Kidney epithelial cell (primary cell): Measurements from ENCODE around the gene PIEZO1. TPM values are rescaled to one million over a fixed set of nuclear protein-coding genes. Genes with fewer than 3 reads are reported as not detected.

Experiments used
- DNase-seq: peaks from one replicate; pipeline ENCODE4 v3.0.0-alpha.2; 2010; ENCODE audit warnings: low read depth
- H3K27me3 ChIP-seq: 2 replicates; pipeline ENCODE4 v1.6.0; 2011; ENCODE audit warnings: low read length; ENCODE audit not compliant: control insufficient read depth, insufficient read depth
- H3K36me3 ChIP-seq: 2 replicates; pipeline ENCODE4 v1.5.1; 2011; ENCODE audit warnings: low read length; ENCODE audit not compliant: control insufficient read depth, insufficient read depth
- H3K4me3 ChIP-seq: 2 replicates; pipeline ENCODE4 v1.5.1; 2011; ENCODE audit warnings: low read depth, mild to moderate bottlenecking, control low read depth, low read length
- CTCF ChIP-seq: IDR thresholded peaks from 2 replicates; pipeline ENCODE4 v1.5.1; 2011; ENCODE audit warnings: mild to moderate bottlenecking, moderate library complexity, low read length, control low read depth, inconsistent platforms; ENCODE audit not compliant: insufficient read depth, poor library complexity, severe bottlenecking
- total RNA-seq: library from RNA; depleted of rRNA; stranded (reverse); fragments of >200 nt; gene quantifications from 2 replicates; pipeline ENCODE4 v1.2.3, GENCODE V29; 2015

The PIEZO1 gene
- total RNA-seq, 1 donor from 2014 or later = 309 TPM

- Histone ChIP-seq H3K4me3 (no peak overlapping the region), H3K27me3 (no peaks in the 10 kb centered on the region), H3K36me3 (peaks cover 3% of the 10 kb centered on the region)
- no peak for DNase-seq
- no peak for TF ChIP-seq CTCF
Observed at GRCh38 chr16:88727871-88728270, 57.1 kb downstream of the PIEZO1 start.

- H3K36me3 ChIP-seq = peaks cover 3% of the 10 kb centered on the region
- no peak for TF ChIP-seq CTCF
- no peaks in the 10 kb centered on the region for H3K27me3 ChIP-seq
- no peak for DNase-seq
- H3K4me3 ChIP-seq = no peak overlapping the region
Observed at GRCh38 chr16:88726981-88727380, 58.0 kb downstream of the PIEZO1 start.

- Histone ChIP-seq H3K27me3 (no peaks in the 10 kb centered on the region), H3K4me3 (no peak overlapping the region), H3K36me3 (peaks cover 4% of the 10 kb centered on the region)
- TF ChIP-seq CTCF = no peak
- no peak for DNase-seq
Observed at GRCh38 chr16:88726408-88726749, 58.6 kb downstream of the PIEZO1 start.

- peaks cover 7% of the 10 kb centered on the region for H3K36me3 ChIP-seq
- DNase-seq = no peak
- no peak overlapping the region for H3K4me3 ChIP-seq
- no peak for TF ChIP-seq CTCF
- H3K27me3 ChIP-seq = no peaks in the 10 kb centered on the region
Observed at GRCh38 chr16:88725609-88726407, 59.2 kb downstream of the PIEZO1 start.

- H3K36me3 ChIP-seq = peaks cover 7% of the 10 kb centered on the region
- H3K4me3 ChIP-seq = no peak overlapping the region
- no peak for DNase-seq
- TF ChIP-seq CTCF = no peak
- no peaks in the 10 kb centered on the region for H3K27me3 ChIP-seq
Observed at GRCh38 chr16:88724855-88725555, 60.0 kb downstream of the PIEZO1 start.
